Measurements from ENCODE around the gene METAP1. TPM values are rescaled to one million over a fixed set of nuclear protein-coding genes. Genes with fewer than 3 reads are reported as not detected.

METAP1 gene
- total RNA-seq, 1 donor from 2014 or later, result 155 TPM

GRCh38 chr4:99077177-99077576 is 81.7 kb downstream of the METAP1 start:
- no peaks in the 10 kb centered on the region for H3K27me3 ChIP-seq
- H3K79me2 ChIP-seq (ENCODE audit: low read depth), result peaks cover 35% of the 10 kb centered on the region
- Mint-ChIP-seq H3K27me3 (ENCODE audit: insufficient read depth, low read depth) (no peaks in the 10 kb centered on the region), H3K27ac (no peak overlapping the region), H3K4me3 (no peak overlapping the region), H3K36me3 (peaks cover 52% of the 10 kb centered on the region), H3K4me1 (no peaks in the 10 kb centered on the region), H3K9me3 (no peaks in the 10 kb centered on the region)
- peaks cover 34% of the 10 kb centered on the region for H4K20me1 ChIP-seq (ENCODE audit: low read depth)
- peaks cover 58% of the 10 kb centered on the region for H3K36me3 ChIP-seq
- no peak overlapping the region for H3K27ac ChIP-seq
- DNase-seq (ENCODE audit: low spot score), result no peak
- no peaks in the 10 kb centered on the region for H3K4me1 ChIP-seq
- TF ChIP-seq EZH2 (IDR thresholded peaks at IDR 0.05) (no peak), CTCF (IDR thresholded peaks at IDR 0.05) (no peak), EZH2phosphoT487 (IDR thresholded peaks at IDR 0.05) (no peak)
- no peak overlapping the region for H3K9ac ChIP-seq
- H3K4me2 ChIP-seq, result no peak overlapping the region
- H3K4me3 ChIP-seq, result no peak overlapping the region
- H3F3A ChIP-seq (ENCODE audit: low read depth), result peaks cover 6% of the 10 kb centered on the region
- H3K9me3 ChIP-seq (ENCODE audit: low read depth), result no peaks in the 10 kb centered on the region
- no peak overlapping the region for H2AFZ ChIP-seq (replicated peaks)

GRCh38 chr4:99078336-99078735 is 82.8 kb downstream of the METAP1 start:
- Histone ChIP-seq H3K9ac (no peak overlapping the region), H3K4me3 (no peak overlapping the region), H3F3A (ENCODE audit: low read depth) (peaks cover 6% of the 10 kb centered on the region), H3K4me2 (no peak overlapping the region), H3K36me3 (peaks cover 50% of the 10 kb centered on the region), H2AFZ (replicated peaks) (no peak overlapping the region), H3K9me3 (ENCODE audit: low read depth) (no peaks in the 10 kb centered on the region), H4K20me1 (ENCODE audit: low read depth) (peaks cover 44% of the 10 kb centered on the region), H3K27ac (no peak overlapping the region), H3K79me2 (ENCODE audit: low read depth) (peaks cover 41% of the 10 kb centered on the region), H3K27me3 (no peaks in the 10 kb centered on the region), H3K4me1 (no peaks in the 10 kb centered on the region)
- TF ChIP-seq EZH2 (IDR thresholded peaks at IDR 0.05) (no peak), CTCF (IDR thresholded peaks at IDR 0.05) (no peak), EZH2phosphoT487 (IDR thresholded peaks at IDR 0.05) (no peak)
- H3K27ac Mint-ChIP-seq, result no peak overlapping the region
- no peaks in the 10 kb centered on the region for H3K4me1 Mint-ChIP-seq
- H3K4me3 Mint-ChIP-seq, result no peak overlapping the region
- H3K36me3 Mint-ChIP-seq, result peaks cover 46% of the 10 kb centered on the region
- DNase-seq (ENCODE audit: low spot score), result no peak
- no peaks in the 10 kb centered on the region for H3K27me3 Mint-ChIP-seq (ENCODE audit: insufficient read depth, low read depth)
- no peaks in the 10 kb centered on the region for H3K9me3 Mint-ChIP-seq

GRCh38 chr4:99078931-99079624 is 83.6 kb downstream of the METAP1 start:
- H3K4me1 ChIP-seq, result no peaks in the 10 kb centered on the region
- no peaks in the 10 kb centered on the region for H3K27me3 ChIP-seq
- peaks cover 1% of the 10 kb centered on the region for H3F3A ChIP-seq (ENCODE audit: low read depth)
- peaks cover 43% of the 10 kb centered on the region for H3K36me3 Mint-ChIP-seq
- no peak overlapping the region for H3K9ac ChIP-seq
- H3K4me1 Mint-ChIP-seq, result no peaks in the 10 kb centered on the region
- no peak overlapping the region for H3K4me3 ChIP-seq
- no peak overlapping the region for H3K27ac ChIP-seq
- H2AFZ ChIP-seq (replicated peaks), result no peak overlapping the region
- H3K9me3 ChIP-seq (ENCODE audit: low read depth), result no peaks in the 10 kb centered on the region
- H3K27me3 Mint-ChIP-seq (ENCODE audit: insufficient read depth, low read depth), result no peaks in the 10 kb centered on the region
- H3K27ac Mint-ChIP-seq, result no peak overlapping the region
- peaks cover 45% of the 10 kb centered on the region for H3K36me3 ChIP-seq
- H3K4me2 ChIP-seq, result no peak overlapping the region
- H3K9me3 Mint-ChIP-seq, result no peaks in the 10 kb centered on the region
- H3K79me2 ChIP-seq (ENCODE audit: low read depth), result peaks cover 47% of the 10 kb centered on the region
- no peak for TF ChIP-seq CTCF (IDR thresholded peaks at IDR 0.05)
- no peak for TF ChIP-seq EZH2 (IDR thresholded peaks at IDR 0.05)
- TF ChIP-seq EZH2phosphoT487 (IDR thresholded peaks at IDR 0.05), result no peak
- no peak overlapping the region for H3K4me3 Mint-ChIP-seq
- peaks cover 44% of the 10 kb centered on the region for H4K20me1 ChIP-seq (ENCODE audit: low read depth)
- no peak for DNase-seq (ENCODE audit: low spot score)
